ENCODE data around the gene NANP.

- TF ChIP-seq, protein P1, sequence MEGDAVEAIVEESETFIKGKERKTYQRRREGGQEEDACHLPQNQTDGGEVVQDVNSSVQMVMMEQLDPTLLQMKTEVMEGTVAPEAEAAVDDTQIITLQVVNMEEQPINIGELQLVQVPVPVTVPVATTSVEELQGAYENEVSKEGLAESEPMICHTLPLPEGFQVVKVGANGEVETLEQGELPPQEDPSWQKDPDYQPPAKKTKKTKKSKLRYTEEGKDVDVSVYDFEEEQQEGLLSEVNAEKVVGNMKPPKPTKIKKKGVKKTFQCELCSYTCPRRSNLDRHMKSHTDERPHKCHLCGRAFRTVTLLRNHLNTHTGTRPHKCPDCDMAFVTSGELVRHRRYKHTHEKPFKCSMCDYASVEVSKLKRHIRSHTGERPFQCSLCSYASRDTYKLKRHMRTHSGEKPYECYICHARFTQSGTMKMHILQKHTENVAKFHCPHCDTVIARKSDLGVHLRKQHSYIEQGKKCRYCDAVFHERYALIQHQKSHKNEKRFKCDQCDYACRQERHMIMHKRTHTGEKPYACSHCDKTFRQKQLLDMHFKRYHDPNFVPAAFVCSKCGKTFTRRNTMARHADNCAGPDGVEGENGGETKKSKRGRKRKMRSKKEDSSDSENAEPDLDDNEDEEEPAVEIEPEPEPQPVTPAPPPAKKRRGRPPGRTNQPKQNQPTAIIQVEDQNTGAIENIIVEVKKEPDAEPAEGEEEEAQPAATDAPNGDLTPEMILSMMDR (IDR thresholded peaks at IDR 0.05; ENCODE audit: low read depth, low read length, missing input control): no peak
- peak; percentile 29 for TF ChIP-seq TAF1 (conservative IDR thresholded peaks at IDR 0.05)
- peak in 1 of 2 donors; percentile 37 for TF ChIP-seq RAD21 (IDR thresholded peaks at IDR 0.05)
- TF ChIP-seq ATF3 (IDR thresholded peaks at IDR 0.05): no peak
- TF ChIP-seq SP1 (IDR thresholded peaks at IDR 0.05): peak; percentile 72
- TF ChIP-seq MAX (IDR thresholded peaks at IDR 0.05): peak; percentile 71
- TF ChIP-seq, protein P2, sequence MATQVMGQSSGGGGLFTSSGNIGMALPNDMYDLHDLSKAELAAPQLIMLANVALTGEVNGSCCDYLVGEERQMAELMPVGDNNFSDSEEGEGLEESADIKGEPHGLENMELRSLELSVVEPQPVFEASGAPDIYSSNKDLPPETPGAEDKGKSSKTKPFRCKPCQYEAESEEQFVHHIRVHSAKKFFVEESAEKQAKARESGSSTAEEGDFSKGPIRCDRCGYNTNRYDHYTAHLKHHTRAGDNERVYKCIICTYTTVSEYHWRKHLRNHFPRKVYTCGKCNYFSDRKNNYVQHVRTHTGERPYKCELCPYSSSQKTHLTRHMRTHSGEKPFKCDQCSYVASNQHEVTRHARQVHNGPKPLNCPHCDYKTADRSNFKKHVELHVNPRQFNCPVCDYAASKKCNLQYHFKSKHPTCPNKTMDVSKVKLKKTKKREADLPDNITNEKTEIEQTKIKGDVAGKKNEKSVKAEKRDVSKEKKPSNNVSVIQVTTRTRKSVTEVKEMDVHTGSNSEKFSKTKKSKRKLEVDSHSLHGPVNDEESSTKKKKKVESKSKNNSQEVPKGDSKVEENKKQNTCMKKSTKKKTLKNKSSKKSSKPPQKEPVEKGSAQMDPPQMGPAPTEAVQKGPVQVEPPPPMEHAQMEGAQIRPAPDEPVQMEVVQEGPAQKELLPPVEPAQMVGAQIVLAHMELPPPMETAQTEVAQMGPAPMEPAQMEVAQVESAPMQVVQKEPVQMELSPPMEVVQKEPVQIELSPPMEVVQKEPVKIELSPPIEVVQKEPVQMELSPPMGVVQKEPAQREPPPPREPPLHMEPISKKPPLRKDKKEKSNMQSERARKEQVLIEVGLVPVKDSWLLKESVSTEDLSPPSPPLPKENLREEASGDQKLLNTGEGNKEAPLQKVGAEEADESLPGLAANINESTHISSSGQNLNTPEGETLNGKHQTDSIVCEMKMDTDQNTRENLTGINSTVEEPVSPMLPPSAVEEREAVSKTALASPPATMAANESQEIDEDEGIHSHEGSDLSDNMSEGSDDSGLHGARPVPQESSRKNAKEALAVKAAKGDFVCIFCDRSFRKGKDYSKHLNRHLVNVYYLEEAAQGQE (IDR thresholded peaks at IDR 0.05): peak; percentile 21
- no peak for TF ChIP-seq HNF4A (conservative IDR thresholded peaks at IDR 0.05)
- peak in 1 of 2 donors; percentile 51 for TF ChIP-seq EGR1 (IDR thresholded peaks at IDR 0.05; ENCODE audit: low read depth in 2 of 2)
- peak; percentile 19 for TF ChIP-seq FOXA1 (IDR thresholded peaks at IDR 0.05)
- TF ChIP-seq ZBTB33 (IDR thresholded peaks at IDR 0.05): peak; percentile 99
Observed at GRCh38 chr20:25623736-25624499, at the start of gene NANP.
